ENCODE data around the gene ATG9B. TPM values are rescaled to one million over a fixed set of nuclear protein-coding genes. Genes with fewer than 3 reads are reported as not detected.

Gene ATG9B
- total and polyA plus RNA-seq, 9 of the 15 experiments (the other 6 are each of a cell fraction or from before 2014, with no cell fraction given): 0.29 to 8.0 (median 2.1) TPM

- TF ChIP-seq CBX8 (IDR thresholded peaks at IDR 0.05; ENCODE audit: borderline replicate concordance, extremely low read depth, low read depth, low read length, poor library complexity, severe bottlenecking) (no peak), KDM4B (IDR thresholded peaks at IDR 0.05; ENCODE audit: borderline replicate concordance in 2 of 2, low read depth in 1 of 2) (no peak), TEAD4 (IDR thresholded peaks at IDR 0.05; ENCODE audit: low read length) (0 out of 2 replicates have a peak, but pooled peaks have one; percentile 15), TEAD4 (CRISPR knock-in tag; IDR thresholded peaks at IDR 0.05; ENCODE audit: borderline replicate concordance) (no peak), IRF9 (tag; IDR thresholded peaks at IDR 0.05) (no peak), ATF2 (CRISPR knock-in tag; IDR thresholded peaks at IDR 0.05) (no peak), SPI1 (IDR thresholded peaks at IDR 0.05; ENCODE audit: borderline replicate concordance, low read depth, low read length) (peak; percentile 72; the same call in 1 of the 2 replicates), FOXK1 (CRISPR knock-in tag; IDR thresholded peaks at IDR 0.05; ENCODE audit: borderline replicate concordance) (no peak), ZC3H11A (IDR thresholded peaks at IDR 0.05; ENCODE audit: low read depth, low read length) (0 out of 2 replicates have a peak, but pooled peaks have one; percentile 20), DEAF1 (CRISPR knock-in tag; IDR thresholded peaks at IDR 0.05) (0 out of 2 replicates have a peak, but pooled peaks have one; percentile 25), RFX5 (IDR thresholded peaks at IDR 0.05; ENCODE audit: low read depth, low read length) (0 out of 2 replicates have a peak, but pooled peaks have one; percentile 16), FIP1L1 (IDR thresholded peaks at IDR 0.05; ENCODE audit: low read depth, low read length, poor library complexity, severe bottlenecking) (peak; percentile 11), COPS2 (conservative IDR thresholded peaks at IDR 0.05) (no peak)
Measured at GRCh38 chr7:151057506-151057988, 33.3 kb upstream of the ATG9B start, which contains the start of gene CDK5 (continued).
